HG03175 (cell line): ENCODE results near the gene CIPC.

Source experiments
- ATAC-seq: cut with Tn5 transposase; IDR thresholded peaks from one replicate; pipeline ENCODE4 v1.9.1; 2021; ENCODE audit warnings: mild to moderate bottlenecking, moderate library complexity; ENCODE audit not compliant: unreplicated experiment

CIPC gene

GRCh38 chr14:77069551-77069950 lies 28.5 kb upstream of the CIPC start:
- no peak for ATAC-seq

GRCh38 chr14:77071938-77072388 lies 26.1 kb upstream of the CIPC start:
- ATAC-seq, result no peak

GRCh38 chr14:77074969-77075368 lies 23.1 kb upstream of the CIPC start:
- no peak for ATAC-seq

GRCh38 chr14:77076113-77076631 lies 21.9 kb upstream of the CIPC start:
- ATAC-seq, result no peak

- no peak for ATAC-seq
These were observed 21.0 kb upstream of the CIPC start for GRCh38 chr14:77077040-77077439.

GRCh38 chr14:77082356-77082755 lies 15.7 kb upstream of the CIPC start:
- no peak for ATAC-seq

GRCh38 chr14:77083082-77083481 lies 15.0 kb upstream of the CIPC start:
- no peak for ATAC-seq

GRCh38 chr14:77084985-77085384 lies 13.1 kb upstream of the CIPC start:
- no peak for ATAC-seq

- no peak for ATAC-seq
These were observed 12.5 kb upstream of the CIPC start for GRCh38 chr14:77085538-77085937.

GRCh38 chr14:77086017-77086727 lies 11.9 kb upstream of the CIPC start:
- ATAC-seq, result peak; percentile 61

GRCh38 chr14:77086951-77087350 lies 11.1 kb upstream of the CIPC start:
- ATAC-seq, result no peak

GRCh38 chr14:77087631-77088030 lies 10.4 kb upstream of the CIPC start:
- ATAC-seq, result no peak

- no peak for ATAC-seq
These were observed 9.8 kb upstream of the CIPC start for GRCh38 chr14:77088219-77088618.

GRCh38 chr14:77088645-77089044 lies 9.4 kb upstream of the CIPC start:
- ATAC-seq, result no peak

- ATAC-seq, result no peak
These were observed 6.5 kb upstream of the CIPC start for GRCh38 chr14:77091518-77091917.

- no peak for ATAC-seq
These were observed 5.4 kb upstream of the CIPC start for GRCh38 chr14:77092676-77093075.

- no peak for ATAC-seq
These were observed 3.3 kb upstream of the CIPC start for GRCh38 chr14:77094672-77095284.

- no peak for ATAC-seq
These were observed 905 bp upstream of the CIPC start for GRCh38 chr14:77097006-77097699.

GRCh38 chr14:77098529-77099353 lies 683 bp downstream of the CIPC start:
- ATAC-seq, result no peak

- ATAC-seq, result no peak
These were observed 1.5 kb downstream of the CIPC start for GRCh38 chr14:77099425-77100167.
